ENCODE results near the gene FCN3. TPM values are rescaled to one million over a fixed set of nuclear protein-coding genes. Genes with fewer than 3 reads are reported as not detected.
A peak's percentile ranks its signal among the peaks of the same experiment; 100 is the strongest.

The FCN3 gene
- total and polyA plus RNA-seq, 2 donors (not counting 3 experiments of a cell fraction or from before 2014, with no cell fraction given): 0.15 TPM; not detected in 1

DNA sequence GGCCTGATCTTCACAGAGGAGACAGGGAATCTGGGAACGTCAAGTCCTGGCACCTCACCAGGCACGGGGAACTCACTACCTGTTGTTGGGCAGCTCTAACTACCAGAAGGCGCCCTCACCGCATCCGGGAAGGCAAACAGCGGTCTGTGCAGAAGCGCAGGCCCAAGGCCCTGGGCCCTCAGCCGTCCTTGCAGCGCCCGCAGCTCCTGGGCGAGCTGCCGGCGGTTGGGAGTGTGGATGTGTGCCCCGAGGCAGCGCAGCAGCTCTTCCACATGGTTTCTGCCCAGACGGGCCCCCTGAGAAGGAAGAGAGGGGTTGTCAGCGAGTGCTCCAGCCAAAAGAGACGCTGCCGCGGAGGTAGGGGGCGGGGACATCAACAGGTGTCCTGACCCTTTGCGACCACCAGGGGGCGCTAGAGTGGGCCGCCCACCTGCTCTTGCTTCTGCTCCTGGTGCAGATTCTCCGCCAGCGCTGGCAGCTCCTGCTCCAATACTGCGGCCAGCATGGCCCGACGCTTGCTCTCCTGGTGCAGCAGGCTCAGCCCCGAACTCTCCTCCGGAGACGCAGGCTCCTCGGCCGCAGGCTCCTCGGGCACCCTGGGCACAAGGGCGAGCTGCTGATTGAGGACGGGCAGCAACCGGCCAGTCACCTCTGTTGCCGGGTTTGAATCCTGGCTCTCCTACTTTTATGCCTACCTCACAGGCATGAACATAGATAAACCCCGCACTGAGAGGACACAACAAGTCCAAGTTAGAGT, 17.2 kb downstream of the FCN3 start:
- ChIA-PET CTCF (interaction anchor here (0.7 to 5.5 kb wide), 27 partner anchors 8 to 306 kb away, joined by 3 to 54 read pairs (median 5); partner anchors contain the start of genes CD164L2, FCN3, GPR3 and MAP3K6), POLR2A (no interaction called here)
- intact Hi-C loops (cut with micrococcal nuclease) (loop anchor here (1.0 kb wide), 4 partner anchors 8 to 249 kb away; no protein-coding TSS in a partner anchor), dilution Hi-C loops (cut with MboI; ENCODE audit: extremely low pct_ligation_motif_present, low sequenced_read_pairs) (no loop called here)
- TF ChIP-seq, protein P1, sequence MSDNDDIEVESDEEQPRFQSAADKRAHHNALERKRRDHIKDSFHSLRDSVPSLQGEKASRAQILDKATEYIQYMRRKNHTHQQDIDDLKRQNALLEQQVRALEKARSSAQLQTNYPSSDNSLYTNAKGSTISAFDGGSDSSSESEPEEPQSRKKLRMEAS (IDR thresholded peaks at IDR 0.05; ENCODE audit: insufficient read depth, insufficient read length): no peak
- TF ChIP-seq, protein P2, sequence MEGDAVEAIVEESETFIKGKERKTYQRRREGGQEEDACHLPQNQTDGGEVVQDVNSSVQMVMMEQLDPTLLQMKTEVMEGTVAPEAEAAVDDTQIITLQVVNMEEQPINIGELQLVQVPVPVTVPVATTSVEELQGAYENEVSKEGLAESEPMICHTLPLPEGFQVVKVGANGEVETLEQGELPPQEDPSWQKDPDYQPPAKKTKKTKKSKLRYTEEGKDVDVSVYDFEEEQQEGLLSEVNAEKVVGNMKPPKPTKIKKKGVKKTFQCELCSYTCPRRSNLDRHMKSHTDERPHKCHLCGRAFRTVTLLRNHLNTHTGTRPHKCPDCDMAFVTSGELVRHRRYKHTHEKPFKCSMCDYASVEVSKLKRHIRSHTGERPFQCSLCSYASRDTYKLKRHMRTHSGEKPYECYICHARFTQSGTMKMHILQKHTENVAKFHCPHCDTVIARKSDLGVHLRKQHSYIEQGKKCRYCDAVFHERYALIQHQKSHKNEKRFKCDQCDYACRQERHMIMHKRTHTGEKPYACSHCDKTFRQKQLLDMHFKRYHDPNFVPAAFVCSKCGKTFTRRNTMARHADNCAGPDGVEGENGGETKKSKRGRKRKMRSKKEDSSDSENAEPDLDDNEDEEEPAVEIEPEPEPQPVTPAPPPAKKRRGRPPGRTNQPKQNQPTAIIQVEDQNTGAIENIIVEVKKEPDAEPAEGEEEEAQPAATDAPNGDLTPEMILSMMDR (IDR thresholded peaks at IDR 0.05; ENCODE audit: extremely low read depth in 1 of 2, insufficient read depth in 1 of 2, low read depth in 1 of 2, low read length in 2 of 2): peak; percentile 90 to 99
- no peaks in the 10 kb centered on the region for H3K9me1 ChIP-seq (replicated peaks; ENCODE audit: control insufficient read depth, extremely low read depth, insufficient read depth, low read length)
- no TSS peak for BruUV-seq (replicated peaks)
- H3K79me2 ChIP-seq (ENCODE audit: control insufficient read depth, insufficient read depth, low read length): no peaks in the 10 kb centered on the region
- H3K4me2 ChIP-seq (ENCODE audit: insufficient read depth, low read length): no peak overlapping the region
- DNase-seq (ENCODE audit: low read depth, low spot score): peak; percentile 57
- no peak overlapping the region for H3K27ac ChIP-seq (ENCODE audit: insufficient read depth, low read depth, low read length)
- H3K9ac ChIP-seq (replicated peaks; ENCODE audit: extremely low read depth, insufficient read depth, low read length): no peak overlapping the region
- no peaks in the 10 kb centered on the region for H3K9me3 ChIP-seq (replicated peaks; ENCODE audit: control insufficient read depth, insufficient read depth, low read length)
- no peaks in the 10 kb centered on the region for H3K4me1 ChIP-seq (ENCODE audit: control insufficient read depth, extremely low read depth, insufficient read depth, low read length)
- H3K36me3 ChIP-seq (ENCODE audit: control insufficient read depth in 2 of 2, extremely low read depth in 1 of 2, insufficient read depth in 2 of 2, low read length in 2 of 2): peaks cover 0 to 4% of the 10 kb centered on the region in 2 experiments
- no peaks in the 10 kb centered on the region for H3K27me3 ChIP-seq (ENCODE audit: control insufficient read depth in 2 of 2, insufficient read depth in 2 of 2, low read length in 2 of 2)
- FAIRE-seq: peak; percentile 88
- H2AFZ ChIP-seq (ENCODE audit: low read depth, low read length): peak overlapping the region; percentile 44
- no peaks in the 10 kb centered on the region for H4K20me1 ChIP-seq (replicated peaks; ENCODE audit: control insufficient read depth, extremely low read depth, insufficient read depth, low read length)
- H3K4me3 ChIP-seq (replicated peaks in 1 of 3; ENCODE audit: insufficient read depth in 1 of 3, low read depth in 1 of 3, low read length in 3 of 3): no peak overlapping the region
